SK-N-SH treated with all-trans-retinoic acid at 6 μM for 48 hours (cell line): ENCODE data around the gene SAMD4A.

Source experiments
- ATAC-seq: fragments of 200-7000 bp; cut with Tn5 transposase; 3 replicates; pipeline ENCODE4 v1.9.1; 2020; ENCODE audit warnings: mild to moderate bottlenecking, moderate library complexity
- ARNTL ChIP-seq: fragments of 450-650 bp; formaldehyde crosslinking; IDR thresholded peaks from 2 replicates; pipeline ENCODE4 v1.5.0; 2020; ENCODE audit warnings: low read depth, mild to moderate bottlenecking, moderate library complexity, borderline replicate concordance
- BACH2 ChIP-seq: fragments of 250-450 bp; sonication (Bioruptor Pico); IDR thresholded peaks from 2 replicates; pipeline ENCODE4 v1.9.0; 2021; ENCODE audit warnings: mild to moderate bottlenecking, borderline replicate concordance
- CREB5 ChIP-seq: fragments of 250-450 bp; sonication (Bioruptor Pico); IDR thresholded peaks from 2 replicates; pipeline ENCODE4 v1.5.1; 2020; ENCODE audit warnings: low read depth, mild to moderate bottlenecking, moderate library complexity
- CSDC2 ChIP-seq: fragments of 250-450 bp; sonication (Bioruptor Pico); IDR thresholded peaks from 2 replicates; pipeline ENCODE4 v1.5.0; 2020; ENCODE audit warnings: mild to moderate bottlenecking, moderate library complexity
- CSRNP3 ChIP-seq: fragments of 250-450 bp; sonication (Bioruptor Pico); IDR thresholded peaks from 2 replicates; pipeline ENCODE4 v1.5.1; 2021; ENCODE audit warnings: mild to moderate bottlenecking, moderate library complexity
- ESRRG ChIP-seq: fragments of 250-450 bp; sonication (Bioruptor Pico); IDR thresholded peaks from 2 replicates; pipeline ENCODE4 v1.6.1; 2021; ENCODE audit warnings: mild to moderate bottlenecking
- GLIS3 ChIP-seq: fragments of 250-450 bp; sonication (Bioruptor Pico); IDR thresholded peaks from 2 replicates; pipeline ENCODE4 v1.5.0; 2020; ENCODE audit warnings: mild to moderate bottlenecking, moderate library complexity
- ISL1 ChIP-seq: fragments of 250-450 bp; sonication (Bioruptor Pico); IDR thresholded peaks from 2 replicates; pipeline ENCODE4 v2.1.2; 2022; ENCODE audit warnings: mild to moderate bottlenecking, moderate library complexity
- OSR1 ChIP-seq: fragments of 250-450 bp; sonication (Bioruptor Pico); IDR thresholded peaks from 2 replicates; pipeline ENCODE4 v1.8.0; 2022; ENCODE audit warnings: moderate library complexity, mild to moderate bottlenecking, inconsistent platforms
- PATZ1 ChIP-seq: fragments of 250-450 bp; sonication (Bioruptor Pico); IDR thresholded peaks from 2 replicates; pipeline ENCODE4 v1.8.0; 2020; ENCODE audit warnings: mild to moderate bottlenecking, moderate library complexity, borderline replicate concordance
- POU6F1 ChIP-seq: fragments of 250-450 bp; sonication (Bioruptor Pico); IDR thresholded peaks from 2 replicates; pipeline ENCODE4 v1.8.0; 2021; ENCODE audit warnings: low read depth, mild to moderate bottlenecking, moderate library complexity, borderline replicate concordance
- PPARA ChIP-seq: fragments of 250-450 bp; sonication (Bioruptor Pico); IDR thresholded peaks from 2 replicates; pipeline ENCODE4 v1.5.0; 2020; ENCODE audit warnings: mild to moderate bottlenecking, borderline replicate concordance
- RARB ChIP-seq: fragments of 250-450 bp; sonication (Bioruptor Pico); IDR thresholded peaks from 2 replicates; pipeline ENCODE4 v1.8.0; 2021; ENCODE audit warnings: mild to moderate bottlenecking, moderate library complexity
- SNAI2 ChIP-seq: fragments of 250-450 bp; sonication (Bioruptor Pico); IDR thresholded peaks from 2 replicates; pipeline ENCODE4 v1.5.0; 2020; ENCODE audit warnings: mild to moderate bottlenecking, moderate library complexity
- TCF4 ChIP-seq: fragments of 250-450 bp; sonication (Bioruptor Pico); IDR thresholded peaks from 2 replicates; pipeline ENCODE4 v1.8.0; 2021; ENCODE audit warnings: mild to moderate bottlenecking, moderate library complexity, borderline replicate concordance
- TSHZ2 ChIP-seq: fragments of 250-450 bp; sonication (Bioruptor Pico); IDR thresholded peaks from 2 replicates; pipeline ENCODE4 v1.5.0; 2020; ENCODE audit warnings: mild to moderate bottlenecking, moderate library complexity
- ZFP3 ChIP-seq: fragments of 250-450 bp; sonication (Bioruptor Pico); IDR thresholded peaks from 2 replicates; pipeline ENCODE4 v1.5.0; 2020; ENCODE audit warnings: mild to moderate bottlenecking, moderate library complexity
- ZFP30 ChIP-seq: fragments of 450-650 bp; formaldehyde crosslinking; IDR thresholded peaks from 2 replicates; pipeline ENCODE4 v1.5.0; 2022; ENCODE audit warnings: mild to moderate bottlenecking, moderate library complexity
- ZNF565 ChIP-seq: fragments of 450-650 bp; formaldehyde crosslinking; conservative IDR thresholded peaks from 2 replicates; pipeline ENCODE4 v1.5.0; 2020; ENCODE audit warnings: low read depth, mild to moderate bottlenecking, moderate library complexity
- ZNF70 ChIP-seq: fragments of 450-650 bp; formaldehyde crosslinking; IDR thresholded peaks from 2 replicates; pipeline ENCODE4 v1.5.0; 2020; ENCODE audit warnings: mild to moderate bottlenecking, moderate library complexity

SAMD4A gene

GRCh38 chr14:54632452-54632851, 65.5 kb downstream of the SAMD4A start:
- TF ChIP-seq BACH2 (no peak), ARNTL (CRISPR knock-in tag) (no peak), POU6F1 (no peak), ZFP3 (CRISPR knock-in tag) (no peak), PATZ1 (CRISPR knock-in tag) (no peak), CSRNP3 (CRISPR knock-in tag) (no peak), TSHZ2 (CRISPR knock-in tag) (no peak), PPARA (CRISPR knock-in tag) (no peak), GLIS3 (CRISPR knock-in tag) (no peak), OSR1 (CRISPR knock-in tag) (no peak), ESRRG (CRISPR knock-in tag) (no peak), ISL1 (CRISPR knock-in tag) (no peak), TCF4 (CRISPR knock-in tag) (no peak), SNAI2 (CRISPR knock-in tag) (no peak), RARB (CRISPR knock-in tag) (no peak), CSDC2 (CRISPR knock-in tag) (no peak), ZFP30 (CRISPR knock-in tag) (no peak)
- ATAC-seq, result no peak

GRCh38 chr14:54633076-54633475, 66.1 kb downstream of the SAMD4A start:
- TF ChIP-seq PPARA (CRISPR knock-in tag), result no peak
- no peak for TF ChIP-seq ARNTL (CRISPR knock-in tag)
- no peak for TF ChIP-seq ZNF565 (CRISPR knock-in tag)
- TF ChIP-seq ISL1 (CRISPR knock-in tag), result no peak
- TF ChIP-seq RARB (CRISPR knock-in tag), result no peak
- no peak for TF ChIP-seq OSR1 (CRISPR knock-in tag)
- no peak for TF ChIP-seq CSRNP3 (CRISPR knock-in tag)
- no peak for TF ChIP-seq ZNF70 (CRISPR knock-in tag)
- TF ChIP-seq ZFP30 (CRISPR knock-in tag), result no peak
- TF ChIP-seq TCF4 (CRISPR knock-in tag), result no peak
- TF ChIP-seq ZFP3 (CRISPR knock-in tag), result no peak
- no peak for TF ChIP-seq CREB5 (CRISPR knock-in tag)
- TF ChIP-seq CSDC2 (CRISPR knock-in tag), result no peak
- ATAC-seq, result no peak
